ENCODE measurements around the gene ESCO1. TPM values are rescaled to one million over a fixed set of nuclear protein-coding genes. Genes with fewer than 3 reads are reported as not detected.

Gene ESCO1
- total and polyA plus RNA-seq, 2 of the 13 experiments (the other 11 are each of a cell fraction or from before 2014, with no cell fraction given): 6.3 to 19.4 TPM

- TF ChIP-seq NFIB (CRISPR knock-in tag; IDR thresholded peaks at IDR 0.05; ENCODE audit: borderline replicate concordance) (no peak), ZNF407 (CRISPR knock-in tag; IDR thresholded peaks at IDR 0.05; ENCODE audit: not compliant biosample characterization) (no peak), ZIK1 (CRISPR knock-in tag; IDR thresholded peaks at IDR 0.05; ENCODE audit: borderline replicate concordance, low read depth) (no peak), PAX8 (CRISPR knock-in tag; IDR thresholded peaks at IDR 0.05; ENCODE audit: borderline replicate concordance) (no peak), KMT2B (CRISPR knock-in tag; IDR thresholded peaks at IDR 0.05) (no peak), NR2C2 (CRISPR knock-in tag; IDR thresholded peaks at IDR 0.05; ENCODE audit: borderline replicate concordance) (no peak), FOXA3 (CRISPR knock-in tag; IDR thresholded peaks at IDR 0.05) (no peak), HNRNPL (IDR thresholded peaks at IDR 0.05; ENCODE audit: low read depth, low read length) (no peak), SYNCRIP (IDR thresholded peaks at IDR 0.05; ENCODE audit: insufficient read depth, low read depth, low read length) (no peak), ZNF644 (CRISPR knock-in tag; IDR thresholded peaks at IDR 0.05; ENCODE audit: low read depth) (no peak), PHF21A (CRISPR knock-in tag; IDR thresholded peaks at IDR 0.05) (no peak), GATA4 (IDR thresholded peaks at IDR 0.05; ENCODE audit: borderline replicate concordance, low read depth) (no peak), HNRNPLL (IDR thresholded peaks at IDR 0.05; ENCODE audit: low read depth, low read length, poor library complexity, severe bottlenecking) (no peak), ZNF605 (CRISPR knock-in tag; IDR thresholded peaks at IDR 0.05) (0 out of 2 replicates have a peak, but pooled peaks have one; percentile 47), GATAD2A (CRISPR knock-in tag; IDR thresholded peaks at IDR 0.05) (0 out of 2 replicates have a peak, but pooled peaks have one; percentile 17), ZSCAN25 (CRISPR knock-in tag; IDR thresholded peaks at IDR 0.05) (no peak), CENPX (CRISPR knock-in tag; IDR thresholded peaks at IDR 0.05) (no peak)
- TF ChIP-seq, protein P1, sequence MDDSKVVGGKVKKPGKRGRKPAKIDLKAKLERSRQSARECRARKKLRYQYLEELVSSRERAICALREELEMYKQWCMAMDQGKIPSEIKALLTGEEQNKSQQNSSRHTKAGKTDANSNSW (CRISPR knock-in tag; IDR thresholded peaks at IDR 0.05; ENCODE audit: borderline replicate concordance): no peak
- TF ChIP-seq, protein P2, sequence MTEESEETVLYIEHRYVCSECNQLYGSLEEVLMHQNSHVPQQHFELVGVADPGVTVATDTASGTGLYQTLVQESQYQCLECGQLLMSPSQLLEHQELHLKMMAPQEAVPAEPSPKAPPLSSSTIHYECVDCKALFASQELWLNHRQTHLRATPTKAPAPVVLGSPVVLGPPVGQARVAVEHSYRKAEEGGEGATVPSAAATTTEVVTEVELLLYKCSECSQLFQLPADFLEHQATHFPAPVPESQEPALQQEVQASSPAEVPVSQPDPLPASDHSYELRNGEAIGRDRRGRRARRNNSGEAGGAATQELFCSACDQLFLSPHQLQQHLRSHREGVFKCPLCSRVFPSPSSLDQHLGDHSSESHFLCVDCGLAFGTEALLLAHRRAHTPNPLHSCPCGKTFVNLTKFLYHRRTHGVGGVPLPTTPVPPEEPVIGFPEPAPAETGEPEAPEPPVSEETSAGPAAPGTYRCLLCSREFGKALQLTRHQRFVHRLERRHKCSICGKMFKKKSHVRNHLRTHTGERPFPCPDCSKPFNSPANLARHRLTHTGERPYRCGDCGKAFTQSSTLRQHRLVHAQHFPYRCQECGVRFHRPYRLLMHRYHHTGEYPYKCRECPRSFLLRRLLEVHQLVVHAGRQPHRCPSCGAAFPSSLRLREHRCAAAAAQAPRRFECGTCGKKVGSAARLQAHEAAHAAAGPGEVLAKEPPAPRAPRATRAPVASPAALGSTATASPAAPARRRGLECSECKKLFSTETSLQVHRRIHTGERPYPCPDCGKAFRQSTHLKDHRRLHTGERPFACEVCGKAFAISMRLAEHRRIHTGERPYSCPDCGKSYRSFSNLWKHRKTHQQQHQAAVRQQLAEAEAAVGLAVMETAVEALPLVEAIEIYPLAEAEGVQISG (CRISPR knock-in tag; IDR thresholded peaks at IDR 0.05): peak; percentile 21; the same call in 1 of the 2 replicates
Measured at GRCh38 chr18:21598726-21599584, 1.5 kb downstream of the ESCO1 start (continued).
